Glutamatergic neuron (in vitro differentiated cells): ENCODE data around the gene TINAGL1. TPM values are rescaled to one million over a fixed set of nuclear protein-coding genes. Genes with fewer than 3 reads are reported as not detected.
A peak's percentile ranks its signal among the peaks of the same experiment; 100 is the strongest.
"Not testable (repeated sequence)": the region's sequence is repeated elsewhere in the genome, so short reads cannot be mapped to it uniquely, and the experiment has no call there.

ENCODE experiments used
- DNase-seq: peaks from one replicate; pipeline ENCODE4 v3.0.0; 2022
- H3K27ac Mint-ChIP-seq: one replicate; pipeline ENCODE4 v1.8.0; 2020; ENCODE audit warnings: mild to moderate bottlenecking, mixed read lengths, inconsistent platforms; ENCODE audit not compliant: unreplicated experiment
- H3K27me3 Mint-ChIP-seq: one replicate; pipeline ENCODE4 v1.8.0; 2020; ENCODE audit warnings: mild to moderate bottlenecking, moderate library complexity, mixed read lengths, inconsistent platforms; ENCODE audit not compliant: unreplicated experiment
- H3K36me3 Mint-ChIP-seq: one replicate; pipeline ENCODE4 v1.8.0; 2020; ENCODE audit warnings: mild to moderate bottlenecking, mixed read lengths, inconsistent platforms; ENCODE audit not compliant: unreplicated experiment
- H3K4me1 Mint-ChIP-seq: one replicate; pipeline ENCODE4 v1.8.0; 2020; ENCODE audit warnings: mild to moderate bottlenecking, low read depth, mixed read lengths, inconsistent platforms; ENCODE audit not compliant: unreplicated experiment
- H3K4me3 Mint-ChIP-seq: one replicate; pipeline ENCODE4 v1.8.0; 2020; ENCODE audit warnings: mild to moderate bottlenecking, mixed read lengths, inconsistent platforms; ENCODE audit not compliant: unreplicated experiment
- H3K9me3 Mint-ChIP-seq: one replicate; pipeline ENCODE4 v1.8.0; 2020; ENCODE audit warnings: mild to moderate bottlenecking, moderate library complexity, mixed read lengths, inconsistent platforms; ENCODE audit not compliant: unreplicated experiment
- CTCF ChIP-seq: fragments of 200-600 bp; sonication (generic); IDR thresholded peaks from one replicate; pipeline ENCODE4 v1.5.0; 2021; ENCODE audit not compliant: partially characterized antibody, unreplicated experiment
- total RNA-seq: library from RNA; stranded (reverse); fragmentation: NEBNext Ultra II Directional; extraction: Animal tissue kit (Norgen Biotek cat#: 25700); gene quantifications from one replicate; pipeline ENCODE4 v1.2.1, GENCODE V29; 2021; ENCODE audit not compliant: unreplicated experiment

Gene TINAGL1
- total RNA-seq, 1 donor from 2014 or later: not detected

GRCh38 chr1:31584869-31585735 lies 8.8 kb downstream of the TINAGL1 start:
- no peak for DNase-seq
- H3K4me3 Mint-ChIP-seq: no peak overlapping the region
- no peak for TF ChIP-seq CTCF
- peaks cover 3% of the 10 kb centered on the region for H3K4me1 Mint-ChIP-seq
- H3K9me3 Mint-ChIP-seq: peaks cover 7% of the 10 kb centered on the region
- H3K27me3 Mint-ChIP-seq: peaks cover 16% of the 10 kb centered on the region
- H3K36me3 Mint-ChIP-seq: no peaks in the 10 kb centered on the region
- H3K27ac Mint-ChIP-seq: no peak overlapping the region

GRCh38 chr1:31585736-31586365 lies 9.5 kb downstream of the TINAGL1 start:
- H3K27me3 Mint-ChIP-seq: peaks cover 16% of the 10 kb centered on the region
- DNase-seq: no peak
- TF ChIP-seq CTCF: no peak
- H3K27ac Mint-ChIP-seq: no peak overlapping the region
- peaks cover 7% of the 10 kb centered on the region for H3K9me3 Mint-ChIP-seq
- peaks cover 2% of the 10 kb centered on the region for H3K4me1 Mint-ChIP-seq
- H3K4me3 Mint-ChIP-seq: no peak overlapping the region
- H3K36me3 Mint-ChIP-seq: no peaks in the 10 kb centered on the region

- no peak for TF ChIP-seq CTCF
- peaks cover 16% of the 10 kb centered on the region for H3K27me3 Mint-ChIP-seq
Measured at GRCh38 chr1:31586376-31587327, 10.3 kb downstream of the TINAGL1 start.

GRCh38 chr1:31587328-31587699 lies 11.0 kb downstream of the TINAGL1 start:
- H3K4me3 Mint-ChIP-seq, H3K9me3 Mint-ChIP-seq, DNase-seq, H3K4me1 Mint-ChIP-seq, H3K36me3 Mint-ChIP-seq, H3K27ac Mint-ChIP-seq: not testable (repeated sequence)
- peaks cover 13% of the 10 kb centered on the region for H3K27me3 Mint-ChIP-seq

More at GRCh38 chr1:31586376-31587327, 10.3 kb downstream of the TINAGL1 start:
- DNase-seq: no peak
- H3K4me1 Mint-ChIP-seq: peaks cover 2% of the 10 kb centered on the region
- no peak overlapping the region for H3K27ac Mint-ChIP-seq
- H3K36me3 Mint-ChIP-seq: no peaks in the 10 kb centered on the region
- H3K4me3 Mint-ChIP-seq: no peak overlapping the region
- peaks cover 7% of the 10 kb centered on the region for H3K9me3 Mint-ChIP-seq

- Mint-ChIP-seq H3K9me3 (peaks cover 7% of the 10 kb centered on the region), H3K27ac (no peak overlapping the region), H3K27me3 (peaks cover 13% of the 10 kb centered on the region), H3K36me3 (no peaks in the 10 kb centered on the region), H3K4me3 (peak overlapping the region; percentile 15), H3K4me1 (peaks cover 2% of the 10 kb centered on the region)
- TF ChIP-seq CTCF: peak; percentile 67
- DNase-seq: peak; percentile 71
Measured at GRCh38 chr1:31587720-31588423, 11.6 kb downstream of the TINAGL1 start.
